Peyer's patch (tissue), 4 donors: ENCODE data around the gene PTPN5. TPM values are rescaled to one million over a fixed set of nuclear protein-coding genes. Genes with fewer than 3 reads are reported as not detected.

Experiments used
- DNase-seq, 3 donors: peaks; one replicate each; pipeline ENCODE4 v3.0.0-alpha.2; 2017 to 2019
- H3K27ac ChIP-seq, 4 donors: fragments of 200-600 bp; sonication (generic); one replicate each; pipeline ENCODE4 v1.5.1; 2016 to 2019
- H3K27me3 ChIP-seq, 2 donors: fragments of 200-600 bp; sonication (generic); one replicate each; pipeline ENCODE4 v1.5.1; 2019
- H3K36me3 ChIP-seq, 3 donors: fragments of 200-600 bp; sonication (generic); one replicate each; pipeline ENCODE4 v1.5.1; 2016 to 2019
- H3K4me1 ChIP-seq, 4 donors: fragments of 200-600 bp; sonication (generic); one replicate each; pipeline ENCODE4 v1.5.1; 2016 to 2019
- H3K4me3 ChIP-seq, 4 donors: fragments of 200-600 bp; sonication (generic); 1 replicate in 3 of 4; 2 replicates in 1 of 4; pipeline ENCODE4 v1.5.1; 2016 to 2019; ENCODE audit warnings: mild to moderate bottlenecking in 1 of 4
- H3K9me3 ChIP-seq, 4 donors: fragments of 200-600 bp; sonication (generic); one replicate each; pipeline ENCODE4 v1.5.1; 2016 to 2019; ENCODE audit warnings: mild to moderate bottlenecking in 1 of 4
- CTCF ChIP-seq, 6 experiments: fragments of 450-650 bp in 4 of 6; fragments of 200-600 bp in 2 of 6; sonication (generic) in 1 of 6; IDR thresholded peaks; one replicate each; pipeline ENCODE4 v1.5.1; 2017 to 2019; ENCODE audit warnings: antibody characterized with exemption in 6 of 6, mild to moderate bottlenecking in 3 of 6, moderate library complexity in 1 of 6
- POLR2A ChIP-seq, 2 donors: fragments of 450-650 bp; IDR thresholded peaks; one replicate each; pipeline ENCODE4 v1.5.1; 2017; ENCODE audit warnings: antibody characterized with exemption in 2 of 2, mild to moderate bottlenecking in 2 of 2, moderate library complexity in 2 of 2
- total RNA-seq, 4 donors: library from RNA; depleted of rRNA; stranded (reverse); fragments of >200 nt; gene quantifications; one replicate each; pipeline ENCODE4 v1.1.0, GENCODE V29; 2016

The PTPN5 gene
- total RNA-seq, 4 donors from 2014 or later: 0.76 to 1.7 TPM; not detected in 2

- Histone ChIP-seq H3K27ac (no peak overlapping the region), H3K9me3 (no peaks in the 10 kb centered on the region), H3K27me3 (no peaks in the 10 kb centered on the region), H3K4me1 (peaks cover 0 to 3% (median 0%) of the 10 kb centered on the region in 4 donors), H3K4me3 (no peak overlapping the region), H3K36me3 (no peaks in the 10 kb centered on the region)
- TF ChIP-seq POLR2A (IDR thresholded peaks at IDR 0.05) (no peak), CTCF (IDR thresholded peaks at IDR 0.05) (no peak)
- no peak for DNase-seq
Measured at GRCh38 chr11:18729426-18729825, 62.2 kb downstream of the PTPN5 start.

- no peaks in the 10 kb centered on the region for H3K9me3 ChIP-seq
- H3K36me3 ChIP-seq: no peaks in the 10 kb centered on the region
- H3K4me3 ChIP-seq: no peak overlapping the region
- TF ChIP-seq CTCF (IDR thresholded peaks at IDR 0.05): no peak
- TF ChIP-seq POLR2A (IDR thresholded peaks at IDR 0.05): no peak
- no peak overlapping the region for H3K27ac ChIP-seq
- H3K27me3 ChIP-seq: no peaks in the 10 kb centered on the region
- DNase-seq: no peak
- peaks cover 0 to 3% (median 0%) of the 10 kb centered on the region in 4 donors for H3K4me1 ChIP-seq
Measured at GRCh38 chr11:18728658-18729057, 62.9 kb downstream of the PTPN5 start.

- Histone ChIP-seq H3K9me3 (no peaks in the 10 kb centered on the region), H3K36me3 (no peaks in the 10 kb centered on the region), H3K27me3 (no peaks in the 10 kb centered on the region), H3K27ac (no peak overlapping the region), H3K4me3 (no peak overlapping the region), H3K4me1 (peaks cover 0 to 3% (median 0%) of the 10 kb centered on the region in 4 donors)
- DNase-seq: peak in 2 of 3 donors; percentile 34 to 69
- TF ChIP-seq CTCF (IDR thresholded peaks at IDR 0.05): peak; percentile 36 to 67 (median 55)
- TF ChIP-seq POLR2A (IDR thresholded peaks at IDR 0.05): no peak
Measured at GRCh38 chr11:18727479-18728236, 63.9 kb downstream of the PTPN5 start.

- Histone ChIP-seq H3K9me3 (no peaks in the 10 kb centered on the region), H3K27me3 (no peaks in the 10 kb centered on the region), H3K4me3 (no peak within 1 kb of the TSS), H3K27ac (no peak within 1 kb of the TSS), H3K36me3 (no peaks in the 10 kb centered on the region), H3K4me1 (peaks cover 0 to 4% (median 2%) of the 10 kb centered on the region in 4 donors)
- DNase-seq: no peak
- TF ChIP-seq CTCF (IDR thresholded peaks at IDR 0.05) (no peak), POLR2A (IDR thresholded peaks at IDR 0.05) (no peak)
Measured at GRCh38 chr11:18726040-18726439, 65.6 kb downstream of the PTPN5 start, which contains the start of gene IGSF22. Gene IGSF22 (minus strand): TSS chr11:18726188. CDS start chr11:18724236, 1,952 bp downstream.

- no peak for TF ChIP-seq CTCF (IDR thresholded peaks at IDR 0.05)
- TF ChIP-seq POLR2A (IDR thresholded peaks at IDR 0.05): no peak
- peaks cover 0 to 4% (median 2%) of the 10 kb centered on the region in 4 donors for H3K4me1 ChIP-seq
- no peak overlapping the region for H3K27ac ChIP-seq
- no peaks in the 10 kb centered on the region for H3K36me3 ChIP-seq
- no peaks in the 10 kb centered on the region for H3K9me3 ChIP-seq
- DNase-seq: no peak
- no peaks in the 10 kb centered on the region for H3K27me3 ChIP-seq
- no peak overlapping the region for H3K4me3 ChIP-seq
Measured at GRCh38 chr11:18723991-18724390, 67.6 kb downstream of the PTPN5 start.
